IPS-18a (cell line): ENCODE measurements around the gene PRR36.
A peak's percentile ranks its signal among the peaks of the same experiment; 100 is the strongest.

ENCODE experiments used
- H3K27ac ChIP-seq: one replicate; pipeline ENCODE4 v1.5.1; 2013; ENCODE audit warnings: low read length
- H3K27me3 ChIP-seq: one replicate; pipeline ENCODE4 v1.6.1; 2013; ENCODE audit warnings: mild to moderate bottlenecking, low read length; ENCODE audit not compliant: control insufficient read depth, insufficient read depth
- H3K36me3 ChIP-seq: one replicate; pipeline ENCODE4 v1.6.1; 2013; ENCODE audit warnings: low read depth, low read length; ENCODE audit not compliant: control insufficient read depth
- H3K4me1 ChIP-seq: one replicate; pipeline ENCODE4 v1.6.1; 2013; ENCODE audit warnings: low read depth, low read length; ENCODE audit not compliant: control insufficient read depth
- H3K4me3 ChIP-seq: one replicate; pipeline ENCODE4 v1.5.1; 2013; ENCODE audit warnings: low read length
- H3K9ac ChIP-seq: one replicate; pipeline ENCODE4 v1.6.1; 2013; ENCODE audit warnings: mild to moderate bottlenecking, low read length, moderate library complexity
- H3K9me3 ChIP-seq: one replicate; pipeline ENCODE4 v1.6.1; 2013; ENCODE audit warnings: low read depth, low read length; ENCODE audit not compliant: control insufficient read depth

PRR36 gene

GRCh38 chr19:7873304-7874075 is 700 bp downstream of the PRR36 start:
- H3K27ac ChIP-seq, result no peak overlapping the region
- H3K27me3 ChIP-seq, result peaks cover 11% of the 10 kb centered on the region
- H3K9me3 ChIP-seq, result no peaks in the 10 kb centered on the region
- no peaks in the 10 kb centered on the region for H3K36me3 ChIP-seq
- peaks cover 5% of the 10 kb centered on the region for H3K4me1 ChIP-seq
- peak overlapping the region; percentile 73 for H3K9ac ChIP-seq
- peak overlapping the region; percentile 78 for H3K4me3 ChIP-seq

DNA sequence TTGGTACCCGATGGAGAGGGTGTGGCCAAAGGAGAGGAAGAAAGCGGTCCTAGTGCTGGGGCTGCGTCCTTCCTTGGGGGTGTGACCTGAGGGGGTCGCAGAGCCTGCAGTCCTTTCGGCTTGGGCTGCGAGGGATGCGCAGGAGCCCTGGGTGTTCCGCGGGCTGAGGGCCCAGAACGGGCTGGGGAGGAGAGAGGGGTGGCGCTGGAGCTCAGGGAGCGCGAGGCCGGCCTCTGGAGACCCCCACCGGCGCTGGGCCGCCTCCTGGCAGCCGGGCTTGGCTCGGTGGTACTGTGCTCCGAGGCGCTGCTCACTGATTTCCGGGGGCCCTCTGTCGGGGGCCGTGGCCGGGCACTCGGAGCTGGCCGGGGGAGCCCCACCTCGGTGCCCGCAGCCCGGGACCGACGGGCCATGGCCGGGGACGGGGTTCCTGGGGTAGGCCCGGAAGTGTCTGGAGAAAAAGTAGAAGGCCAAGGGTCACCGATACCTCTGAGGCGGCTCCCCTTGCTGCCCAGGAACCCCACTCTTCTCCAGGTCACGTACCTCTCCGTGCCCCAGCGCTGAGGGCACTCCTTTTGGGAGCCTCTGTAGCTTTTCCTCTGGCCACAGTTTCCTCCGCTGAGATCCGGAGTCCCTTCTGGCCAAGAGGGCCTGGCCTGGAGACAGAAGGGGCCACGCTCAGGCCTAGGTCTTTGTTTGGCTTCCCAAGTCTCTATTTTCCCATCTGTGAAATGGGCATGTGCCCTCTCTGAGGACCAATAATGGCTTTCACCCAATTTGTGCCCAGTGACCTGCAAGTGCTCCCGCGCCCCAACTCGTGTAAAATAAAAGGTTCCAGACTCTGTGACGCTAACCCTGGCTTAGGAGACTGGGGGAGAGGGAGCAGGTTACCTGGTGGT is 1.6 kb downstream of the PRR36 start:
- Histone ChIP-seq H3K9me3 (no peaks in the 10 kb centered on the region), H3K4me1 (peaks cover 5% of the 10 kb centered on the region), H3K27ac (no peak overlapping the region), H3K9ac (no peak overlapping the region), H3K36me3 (no peaks in the 10 kb centered on the region), H3K4me3 (peak overlapping the region; percentile 78), H3K27me3 (peaks cover 11% of the 10 kb centered on the region)

DNA sequence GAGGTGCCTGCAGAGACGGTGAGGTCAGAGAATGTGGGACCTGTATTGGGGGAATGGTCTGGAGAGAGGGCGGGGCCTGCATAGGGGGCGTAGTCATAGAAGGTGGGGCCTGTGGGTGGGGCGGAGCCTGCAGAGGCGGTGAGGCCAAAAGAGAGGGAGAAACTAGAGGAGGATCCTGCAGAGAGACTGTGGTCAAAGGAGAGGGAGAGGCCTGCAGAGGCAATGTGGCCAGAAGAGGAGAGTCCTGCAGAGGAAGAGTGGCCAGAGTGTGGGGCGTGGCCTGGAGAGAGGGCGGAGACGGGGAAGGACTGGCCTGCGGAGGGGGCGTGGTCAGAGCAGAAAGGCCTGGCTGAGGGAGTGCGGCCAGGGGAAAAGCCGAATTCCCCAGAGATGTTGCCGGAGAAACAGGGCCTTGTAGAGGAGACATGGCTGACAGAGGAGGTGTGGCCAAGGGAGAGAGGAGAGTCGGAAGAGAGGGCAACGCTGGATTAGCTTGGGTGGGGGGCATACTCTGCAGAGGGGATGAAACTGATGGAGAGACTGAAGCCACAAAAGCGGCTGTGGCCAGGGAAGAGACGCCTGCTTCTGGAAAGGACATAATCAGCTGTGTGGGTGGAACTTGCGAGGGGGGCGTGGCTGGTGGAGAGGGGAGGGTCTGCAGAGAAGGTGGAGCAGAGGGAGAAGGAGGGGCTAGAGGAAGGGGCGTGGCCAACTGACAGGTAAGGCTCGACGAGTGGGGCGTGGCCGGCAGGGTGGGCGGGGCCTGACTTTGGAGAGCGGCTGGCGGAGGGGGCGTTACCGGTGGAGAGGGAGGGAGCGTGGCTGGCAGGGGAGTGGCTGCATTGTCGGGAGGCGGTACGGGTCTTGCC is 2.5 kb downstream of the PRR36 start:
- Histone ChIP-seq H3K36me3 (no peaks in the 10 kb centered on the region), H3K9ac (no peak overlapping the region), H3K4me3 (no peak overlapping the region), H3K4me1 (peaks cover 5% of the 10 kb centered on the region), H3K9me3 (no peaks in the 10 kb centered on the region), H3K27ac (no peak overlapping the region), H3K27me3 (peaks cover 11% of the 10 kb centered on the region)

DNA sequence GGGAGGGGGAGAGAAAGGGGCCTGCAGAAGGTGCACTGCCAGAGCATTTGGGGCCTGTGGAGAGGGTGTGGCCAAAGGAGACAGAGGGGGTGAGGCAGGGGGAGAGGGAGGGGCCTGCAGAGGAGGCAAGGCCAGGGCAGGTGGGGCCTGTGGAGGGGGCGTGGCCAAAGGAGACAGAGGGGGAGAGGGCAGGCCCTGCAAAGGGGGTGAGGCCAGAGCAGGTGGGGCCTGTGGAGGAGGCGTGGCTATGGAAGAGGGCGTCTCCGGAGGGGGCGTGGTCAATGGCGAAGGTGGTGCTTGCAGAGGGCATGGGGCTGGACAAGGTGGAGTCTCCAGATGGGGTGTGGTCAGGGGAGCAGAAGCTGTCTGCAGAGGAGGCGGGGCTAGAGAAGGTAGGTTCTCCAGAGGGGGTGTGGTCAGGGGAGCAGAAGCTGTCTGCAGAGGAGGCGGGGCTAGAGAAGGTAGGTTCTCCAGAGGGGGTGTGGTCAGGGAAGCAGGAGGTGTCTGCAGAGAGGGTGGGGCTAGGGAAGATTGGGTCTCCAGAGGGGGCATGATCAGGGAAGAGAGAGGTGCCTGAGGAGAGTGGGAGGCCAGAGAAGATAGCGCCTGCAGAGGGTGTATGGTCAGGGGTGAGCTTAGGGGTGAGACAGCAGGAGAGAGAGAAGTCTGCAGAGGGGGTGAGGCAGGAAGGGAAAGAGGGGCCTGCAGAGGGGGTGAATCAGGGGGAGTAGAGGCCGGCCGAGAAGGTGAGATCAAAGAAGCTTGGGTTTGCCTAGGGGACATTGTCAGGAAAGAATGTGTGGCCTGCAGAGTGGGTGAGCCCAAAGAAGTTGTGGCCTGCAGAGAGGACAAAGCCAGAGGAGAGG is 3.4 kb downstream of the PRR36 start:
- Histone ChIP-seq H3K9me3 (no peaks in the 10 kb centered on the region), H3K4me1 (peaks cover 5% of the 10 kb centered on the region), H3K9ac (no peak overlapping the region), H3K27me3 (peaks cover 12% of the 10 kb centered on the region), H3K27ac (no peak overlapping the region), H3K36me3 (no peaks in the 10 kb centered on the region), H3K4me3 (no peak overlapping the region)

DNA sequence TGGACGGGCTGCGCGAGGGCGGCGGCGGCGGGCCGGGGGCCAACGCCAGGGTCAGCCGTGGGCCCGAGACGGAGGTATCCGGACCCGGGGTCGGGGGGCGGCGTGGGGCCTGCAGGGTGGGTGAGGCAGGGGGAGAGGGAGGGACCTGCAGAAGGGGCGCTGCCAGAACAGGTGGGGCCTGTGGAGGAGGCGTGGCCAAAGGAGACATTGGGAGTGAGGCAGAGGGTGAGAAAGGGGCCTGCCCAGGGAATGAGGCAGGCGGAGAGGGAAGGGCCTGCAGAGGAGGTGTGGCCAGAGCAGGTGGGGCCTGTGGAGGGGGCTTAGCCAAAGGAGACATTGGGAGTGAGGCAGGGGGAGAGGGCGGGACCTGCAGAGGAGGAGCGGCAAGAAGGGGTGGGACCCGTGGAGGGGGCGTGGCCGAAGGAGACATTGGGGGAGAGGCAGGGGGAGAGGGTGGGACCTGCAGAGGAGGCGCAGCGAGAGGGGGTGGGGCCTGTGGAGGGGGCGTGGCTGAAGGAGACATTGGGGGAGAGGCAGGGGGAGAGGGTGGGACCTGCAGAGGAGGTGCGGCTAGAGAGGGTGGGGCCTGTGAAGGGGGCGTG is 4.2 kb downstream of the PRR36 start:
- H3K4me1 ChIP-seq, result peaks cover 5% of the 10 kb centered on the region
- H3K9me3 ChIP-seq, result no peaks in the 10 kb centered on the region
- H3K9ac ChIP-seq, result no peak overlapping the region
- peaks cover 20% of the 10 kb centered on the region for H3K27me3 ChIP-seq
- H3K36me3 ChIP-seq, result no peaks in the 10 kb centered on the region
- H3K4me3 ChIP-seq, result peak overlapping the region; percentile 21
- H3K27ac ChIP-seq, result no peak overlapping the region

- Histone ChIP-seq H3K27me3 (peaks cover 25% of the 10 kb centered on the region), H3K9ac (no peak overlapping the region), H3K4me1 (peaks cover 5% of the 10 kb centered on the region), H3K36me3 (no peaks in the 10 kb centered on the region), H3K27ac (no peak overlapping the region), H3K4me3 (peak overlapping the region; percentile 21), H3K9me3 (no peaks in the 10 kb centered on the region)
These were observed 4.7 kb downstream of the PRR36 start for GRCh38 chr19:7869453-7869909.

DNA sequence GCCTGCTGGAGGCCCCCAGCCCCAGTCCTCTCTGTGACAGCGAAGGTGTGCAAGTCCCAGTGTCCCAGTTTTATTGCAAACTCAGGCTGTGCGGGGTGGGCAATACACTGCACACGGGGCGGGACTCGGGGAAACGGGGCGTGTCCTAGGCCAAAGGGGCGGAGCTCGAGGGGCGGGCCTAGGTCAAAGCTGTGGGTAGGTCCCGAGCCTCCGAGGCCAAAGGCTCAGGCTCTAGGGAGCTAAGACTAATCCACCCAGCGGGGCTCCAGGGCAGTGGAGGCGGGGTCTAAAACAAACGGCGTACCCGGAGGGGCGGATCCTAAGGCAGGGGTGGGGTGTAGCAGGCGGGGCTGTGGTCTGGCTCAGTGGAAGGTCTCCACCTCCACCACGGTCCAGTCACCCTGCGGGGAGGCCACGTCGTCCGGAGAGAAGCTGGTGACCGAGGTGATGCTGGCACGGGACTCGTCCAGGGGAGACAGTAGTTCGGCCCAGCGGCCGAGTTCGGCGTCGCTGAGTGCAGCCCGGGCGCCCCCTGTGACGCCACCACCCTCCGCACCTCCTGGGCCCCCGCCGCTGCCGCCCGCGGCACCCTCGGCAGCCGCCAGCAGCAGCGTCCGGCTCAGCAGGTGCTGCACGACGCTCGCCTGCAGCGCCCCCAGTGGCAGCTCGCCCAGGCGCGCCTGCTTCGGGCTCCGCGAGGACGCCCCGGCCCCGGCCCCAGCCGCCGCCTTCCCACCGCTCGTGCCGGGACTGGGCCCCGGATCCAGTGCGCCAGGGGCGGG is 5.3 kb downstream of the PRR36 start:
- no peak overlapping the region for H3K9ac ChIP-seq
- peaks cover 31% of the 10 kb centered on the region for H3K27me3 ChIP-seq
- no peaks in the 10 kb centered on the region for H3K9me3 ChIP-seq
- H3K27ac ChIP-seq, result no peak overlapping the region
- peaks cover 5% of the 10 kb centered on the region for H3K4me1 ChIP-seq
- H3K4me3 ChIP-seq, result peak overlapping the region; percentile 38
- no peaks in the 10 kb centered on the region for H3K36me3 ChIP-seq

GRCh38 chr19:7868326-7868670 is 5.9 kb downstream of the PRR36 start:
- Histone ChIP-seq H3K9ac (no peak overlapping the region), H3K36me3 (no peaks in the 10 kb centered on the region), H3K27me3 (peaks cover 32% of the 10 kb centered on the region), H3K27ac (no peak overlapping the region), H3K4me1 (peaks cover 5% of the 10 kb centered on the region), H3K4me3 (no peak overlapping the region), H3K9me3 (no peaks in the 10 kb centered on the region)

GRCh38 chr19:7867092-7867844 is 6.9 kb downstream of the PRR36 start:
- no peak overlapping the region for H3K4me3 ChIP-seq
- no peak overlapping the region for H3K9ac ChIP-seq
- no peaks in the 10 kb centered on the region for H3K9me3 ChIP-seq
- H3K27ac ChIP-seq, result no peak overlapping the region
- H3K36me3 ChIP-seq, result no peaks in the 10 kb centered on the region
- peaks cover 29% of the 10 kb centered on the region for H3K27me3 ChIP-seq
- peaks cover 5% of the 10 kb centered on the region for H3K4me1 ChIP-seq
